A673 (cell line): Measurements from ENCODE around the gene PACRG. TPM values are rescaled to one million over a fixed set of nuclear protein-coding genes. Genes with fewer than 3 reads are reported as not detected.

Source experiments
- BruUV-seq: library from RNA; stranded (reverse); fragments of 400-500 nt; replicated peaks from 2 replicates; lab custom pipeline; 2021; lab: Mats Ljungman, UMichigan
- CTCF ChIA-PET: fragments of 300-600 bp; sonication (Branson Sonifier 250); formaldehyde crosslinking; loops from one replicate; lab custom pipeline; 2022; ENCODE audit warnings: antibody characterized with exemption; lab: Charles Lee
- POLR2A ChIA-PET: fragments of 300-600 bp; sonication (Branson Sonifier 250); formaldehyde crosslinking; loops from one replicate; lab custom pipeline; 2022; ENCODE audit warnings: antibody characterized with exemption; ENCODE audit not compliant: low non-redundant PET; lab: Charles Lee
- DNase-seq: peaks from one replicate; pipeline ENCODE4 v3.0.0-alpha.2; 2015; ENCODE audit warnings: low spot score
- H3K27ac ChIP-seq: fragments of 200-600 bp; sonication (generic); 2 replicates; pipeline ENCODE4 v1.5.1; 2016; ENCODE audit warnings: mixed run types, low read depth, mild to moderate bottlenecking, mixed read lengths, antibody characterized with exemption, low read length; ENCODE audit not compliant: poor library complexity, severe bottlenecking
- H3K27me3 ChIP-seq: fragments of 200-600 bp; sonication (generic); replicated peaks from 2 replicates; pipeline ENCODE4 v1.6.1; 2017; ENCODE audit warnings: mixed run types, low read depth, mild to moderate bottlenecking, mixed read lengths, antibody characterized with exemption, low read length; ENCODE audit not compliant: insufficient read depth, poor library complexity
- H3K36me3 ChIP-seq: fragments of 200-600 bp; sonication (generic); 2 replicates; pipeline ENCODE4 v1.6.1; 2016; ENCODE audit warnings: mixed run types, mild to moderate bottlenecking, mixed read lengths, antibody characterized with exemption, low read length; ENCODE audit not compliant: insufficient read depth, poor library complexity, severe bottlenecking
- H3K4me1 ChIP-seq: fragments of 200-600 bp; sonication (generic); 2 replicates; pipeline ENCODE4 v1.6.1; 2017; ENCODE audit warnings: mixed run types, mild to moderate bottlenecking, mixed read lengths, antibody characterized with exemption, low read length; ENCODE audit not compliant: insufficient read depth, poor library complexity, severe bottlenecking
- H3K4me3 ChIP-seq: fragments of 200-600 bp; sonication (generic); 2 replicates; pipeline ENCODE4 v1.5.1; 2016; ENCODE audit warnings: low read depth, mixed run types, mild to moderate bottlenecking, mixed read lengths, low read length; ENCODE audit not compliant: poor library complexity, severe bottlenecking
- H3K9me3 ChIP-seq: fragments of 200-600 bp; sonication (generic); 2 replicates; pipeline ENCODE4 v1.6.1; 2016; ENCODE audit warnings: mixed run types, low read depth, mild to moderate bottlenecking, mixed read lengths, antibody characterized with exemption, low read length; ENCODE audit not compliant: poor library complexity, severe bottlenecking
- EZH2 ChIP-seq: fragments of 200-600 bp; sonication (generic); IDR thresholded peaks from 2 replicates; pipeline ENCODE4 v1.6.1; 2017; ENCODE audit warnings: borderline replicate concordance, low read depth, mild to moderate bottlenecking, mixed read lengths, antibody characterized with exemption, low read length; ENCODE audit not compliant: poor library complexity, severe bottlenecking
- intact Hi-C: fragments of 100-400 bp; cut with micrococcal nuclease; formaldehyde crosslinking; loops from one replicate; pipeline ENCODE4 v1.10.0; 2022; ENCODE audit not compliant: unreplicated experiment
- total RNA-seq: library from RNA; stranded (reverse); gene quantifications from 2 replicates; pipeline ENCODE4 v1.2.3, GENCODE V29; 2021
- TF ChIP-seq, protein P1 (sequence below): fragments of 300-800, 200-600 bp; sonication (generic); conservative IDR thresholded peaks from 2 replicates; pipeline ENCODE4 v1.5.1; 2017; ENCODE audit warnings: low read depth, mild to moderate bottlenecking, antibody characterized with exemption, low read length, moderate library complexity, mixed read lengths

The PACRG gene
- total RNA-seq, 1 experiment from 2014 or later = not detected

DNA sequence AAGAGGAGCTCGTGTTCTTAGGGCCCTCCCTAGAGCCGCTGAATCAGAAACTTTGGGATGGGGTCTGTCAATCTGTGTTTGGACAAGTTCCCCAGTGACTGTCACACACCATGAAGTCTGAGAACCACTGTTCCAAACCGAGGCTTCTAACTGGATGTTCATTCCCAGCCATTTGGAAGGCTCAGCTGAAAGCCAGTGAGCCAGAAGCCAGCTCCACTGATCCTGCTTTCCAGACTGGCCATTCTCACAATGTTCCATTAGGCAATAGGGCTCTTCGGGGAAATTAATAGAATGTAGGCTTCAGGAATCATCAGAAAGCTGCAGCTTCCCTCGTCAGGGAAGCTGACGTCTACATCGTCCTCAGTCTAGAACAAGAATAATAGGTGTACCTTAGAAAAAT lies 595.9 kb downstream of the PACRG start:
- H3K4me3 ChIP-seq = no peak overlapping the region
- BruUV-seq = no TSS peak
- no peaks in the 10 kb centered on the region for H3K36me3 ChIP-seq
- no peaks in the 10 kb centered on the region for H3K9me3 ChIP-seq
- H3K27me3 ChIP-seq = no peaks in the 10 kb centered on the region
- POLR2A ChIA-PET = no interaction called here
- no peak for TF ChIP-seq EZH2
- TF ChIP-seq, protein P1, sequence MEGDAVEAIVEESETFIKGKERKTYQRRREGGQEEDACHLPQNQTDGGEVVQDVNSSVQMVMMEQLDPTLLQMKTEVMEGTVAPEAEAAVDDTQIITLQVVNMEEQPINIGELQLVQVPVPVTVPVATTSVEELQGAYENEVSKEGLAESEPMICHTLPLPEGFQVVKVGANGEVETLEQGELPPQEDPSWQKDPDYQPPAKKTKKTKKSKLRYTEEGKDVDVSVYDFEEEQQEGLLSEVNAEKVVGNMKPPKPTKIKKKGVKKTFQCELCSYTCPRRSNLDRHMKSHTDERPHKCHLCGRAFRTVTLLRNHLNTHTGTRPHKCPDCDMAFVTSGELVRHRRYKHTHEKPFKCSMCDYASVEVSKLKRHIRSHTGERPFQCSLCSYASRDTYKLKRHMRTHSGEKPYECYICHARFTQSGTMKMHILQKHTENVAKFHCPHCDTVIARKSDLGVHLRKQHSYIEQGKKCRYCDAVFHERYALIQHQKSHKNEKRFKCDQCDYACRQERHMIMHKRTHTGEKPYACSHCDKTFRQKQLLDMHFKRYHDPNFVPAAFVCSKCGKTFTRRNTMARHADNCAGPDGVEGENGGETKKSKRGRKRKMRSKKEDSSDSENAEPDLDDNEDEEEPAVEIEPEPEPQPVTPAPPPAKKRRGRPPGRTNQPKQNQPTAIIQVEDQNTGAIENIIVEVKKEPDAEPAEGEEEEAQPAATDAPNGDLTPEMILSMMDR = no peak
- intact Hi-C loops = no loop called here
- H3K27ac ChIP-seq = no peak overlapping the region
- no peak for DNase-seq
- H3K4me1 ChIP-seq = no peaks in the 10 kb centered on the region
- CTCF ChIA-PET = no interaction called here

DNA sequence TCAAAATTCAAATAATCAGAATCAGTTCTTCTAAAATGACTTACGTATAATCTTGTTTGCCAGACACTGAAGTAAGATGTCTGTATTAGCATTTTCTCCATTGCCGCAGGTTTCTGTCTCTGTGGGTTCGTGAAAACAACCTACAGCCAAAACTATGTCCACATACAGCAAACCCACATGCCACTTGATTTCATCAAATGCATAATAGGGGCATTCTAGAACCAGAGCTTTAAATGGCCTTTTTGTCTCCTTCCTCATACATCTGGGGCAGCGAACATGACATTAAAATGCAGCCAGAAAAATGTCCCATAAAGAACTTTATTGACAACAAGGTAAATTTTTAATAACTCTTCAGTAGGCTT lies 596.5 kb downstream of the PACRG start:
- Histone ChIP-seq H3K4me3 (no peak overlapping the region), H3K27ac (no peak overlapping the region), H3K36me3 (no peaks in the 10 kb centered on the region), H3K27me3 (no peaks in the 10 kb centered on the region), H3K4me1 (no peaks in the 10 kb centered on the region), H3K9me3 (no peaks in the 10 kb centered on the region)
- BruUV-seq = no TSS peak
- TF ChIP-seq, protein P1 = no peak
- TF ChIP-seq EZH2 = no peak
- no peak for DNase-seq
- intact Hi-C loops = no loop called here
- ChIA-PET CTCF (no interaction called here), POLR2A (no interaction called here)

DNA sequence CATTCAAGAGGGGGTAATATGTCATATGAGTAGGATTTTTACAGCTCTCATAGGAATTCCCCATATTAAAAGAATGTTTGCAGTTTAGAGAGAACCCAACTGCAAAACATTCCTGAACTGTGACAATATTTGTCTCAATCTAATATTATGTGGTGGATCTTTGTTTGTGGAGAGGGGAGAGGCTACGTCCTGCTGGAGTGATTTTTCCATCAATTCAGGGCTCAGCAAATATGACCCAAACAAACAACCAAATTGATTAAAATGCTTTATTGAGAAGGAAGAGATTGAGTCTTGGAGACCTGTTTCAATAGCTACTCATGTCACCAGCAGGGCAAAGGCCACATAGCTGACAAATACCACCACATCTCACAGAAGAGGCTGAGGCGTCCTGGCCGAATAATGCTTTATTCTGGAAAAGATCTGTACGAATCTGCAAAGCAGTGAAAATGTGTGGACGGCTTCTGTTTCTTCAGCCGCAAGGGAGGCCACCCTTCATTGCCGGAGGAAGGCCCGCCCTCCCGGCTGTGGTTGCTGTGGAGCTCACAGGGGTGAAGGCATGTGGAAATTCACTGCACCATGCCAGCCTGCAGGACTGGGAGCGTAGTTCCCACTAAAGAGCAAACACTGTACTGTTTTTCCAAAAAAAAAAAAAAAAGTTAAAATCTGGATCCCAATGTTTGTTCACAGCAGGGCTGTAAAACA lies 597.1 kb downstream of the PACRG start:
- no peak for DNase-seq
- no peak overlapping the region for H3K4me3 ChIP-seq
- ChIA-PET CTCF (no interaction called here), POLR2A (no interaction called here)
- no peaks in the 10 kb centered on the region for H3K27me3 ChIP-seq
- no TSS peak for BruUV-seq
- H3K27ac ChIP-seq = no peak overlapping the region
- no peaks in the 10 kb centered on the region for H3K4me1 ChIP-seq
- H3K9me3 ChIP-seq = no peaks in the 10 kb centered on the region
- H3K36me3 ChIP-seq = no peaks in the 10 kb centered on the region
- intact Hi-C loops = no loop called here
- no peak for TF ChIP-seq EZH2
- TF ChIP-seq, protein P1 = no peak
